CD1c-positive myeloid dendritic cell (primary cell): ENCODE results near the gene C16orf92.

Experiments
- DNase-seq: peaks from one replicate; pipeline ENCODE4 v3.0.0-alpha.2; 2016; ENCODE audit errors: extremely low spot score

C16orf92 gene

GRCh38 chr16:30022887-30023286, at the start of gene C16orf92:
Gene C16orf92, plus strand, starts transcription at chr16:30023198. Its CDS starts 143 bp downstream, at chr16:30023341.
- no peak for DNase-seq

GRCh38 chr16:29973384-29974246, 49.4 kb upstream of the C16orf92 start, which contains the start of gene TAOK2:
Gene TAOK2, plus strand, starts transcription at chr16:29973868. Its CDS starts 3,905 bp downstream, at chr16:29977773.
- DNase-seq = peak; percentile 99

GRCh38 chr16:29974291-29975133, 48.5 kb upstream of the C16orf92 start:
- DNase-seq = peak; percentile 57

GRCh38 chr16:29975134-29975538, 47.9 kb upstream of the C16orf92 start:
- DNase-seq = no peak

DNA sequence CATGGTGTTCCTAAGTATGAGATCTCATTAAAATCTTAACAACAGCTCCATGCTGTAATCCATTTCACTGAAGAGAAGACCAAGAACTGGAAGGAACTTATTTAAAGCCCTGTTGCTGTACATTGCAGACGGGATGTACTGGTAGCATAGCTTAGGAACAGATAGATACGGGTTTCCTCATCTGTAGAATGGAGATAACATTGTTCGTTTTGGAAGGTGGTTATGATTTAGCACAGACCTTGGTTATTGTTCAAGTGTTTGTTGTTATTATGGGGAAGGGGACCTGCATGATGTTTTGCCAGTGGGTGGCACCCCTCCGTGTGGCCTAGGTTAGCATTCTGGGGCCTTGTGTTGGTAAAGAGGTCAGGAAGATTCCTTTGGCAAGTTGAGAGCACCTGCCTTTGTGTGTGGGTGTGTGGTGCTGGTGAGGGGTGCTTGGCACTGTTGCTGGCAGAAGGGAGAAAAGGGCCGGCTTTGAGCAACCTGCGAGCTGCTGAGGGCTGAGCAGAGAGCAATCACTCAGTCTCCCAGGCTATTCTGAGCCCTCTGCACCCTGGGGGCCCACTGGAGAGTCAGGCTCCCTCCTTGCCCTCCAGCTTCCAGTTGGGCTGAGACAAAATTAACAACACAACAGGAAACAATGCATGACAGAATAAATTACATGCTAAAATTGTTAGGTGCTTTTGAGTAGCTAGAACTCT, 47.0 kb upstream of the C16orf92 start:
- no peak for DNase-seq

DNA sequence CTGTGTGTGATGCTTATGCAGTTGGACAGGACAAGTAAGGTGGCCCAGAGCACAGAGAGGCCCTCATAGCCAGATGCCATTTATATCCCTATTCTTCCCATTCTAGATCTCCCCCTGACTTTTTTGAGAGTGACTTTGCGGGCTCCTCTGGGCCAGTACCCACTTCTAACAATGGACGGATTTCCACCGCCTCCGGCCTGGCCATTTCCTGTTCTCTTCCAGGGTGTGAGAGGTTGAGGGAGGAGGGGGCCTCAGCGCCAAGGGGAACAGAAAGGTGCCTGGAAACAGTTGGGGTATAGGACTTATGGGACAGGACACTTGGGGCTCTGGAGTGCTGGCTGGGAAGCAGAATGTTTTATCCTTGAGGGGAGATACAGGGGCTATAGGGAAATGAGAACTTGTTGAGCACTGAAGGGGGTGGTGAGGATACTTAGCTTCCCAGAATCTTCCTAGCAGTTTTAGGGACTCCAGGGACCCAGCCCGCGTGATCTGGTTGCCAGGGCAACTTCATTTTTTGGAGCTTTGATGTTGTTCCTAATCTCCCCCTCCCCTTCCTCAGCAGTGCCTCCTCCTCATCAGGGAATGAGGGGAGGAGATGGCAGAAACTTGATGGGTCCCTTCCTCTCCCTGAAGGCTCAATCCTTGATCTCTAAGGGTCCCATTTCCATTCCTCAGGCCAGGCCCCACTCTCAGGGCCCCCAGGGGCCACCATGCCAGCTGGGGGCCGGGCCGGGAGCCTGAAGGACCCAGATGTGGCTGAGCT, 45.8 kb upstream of the C16orf92 start:
- no peak for DNase-seq

DNA sequence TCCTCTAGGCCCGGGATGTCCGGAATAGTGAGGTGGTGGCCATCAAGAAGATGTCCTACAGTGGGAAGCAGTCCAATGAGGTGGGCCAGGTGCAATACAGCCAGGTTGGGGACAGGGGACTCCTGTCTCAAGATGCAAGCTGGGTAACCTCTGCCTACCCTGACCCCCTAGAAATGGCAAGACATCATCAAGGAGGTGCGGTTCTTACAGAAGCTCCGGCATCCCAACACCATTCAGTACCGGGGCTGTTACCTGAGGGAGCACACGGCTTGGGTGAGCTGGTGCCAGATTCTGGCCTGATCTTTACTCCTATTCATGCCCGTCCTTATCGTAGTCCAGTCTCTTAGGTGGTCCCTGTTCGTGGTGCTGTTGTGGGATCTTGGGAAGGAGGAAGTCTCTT, 44.9 kb upstream of the C16orf92 start:
- DNase-seq = no peak

DNA sequence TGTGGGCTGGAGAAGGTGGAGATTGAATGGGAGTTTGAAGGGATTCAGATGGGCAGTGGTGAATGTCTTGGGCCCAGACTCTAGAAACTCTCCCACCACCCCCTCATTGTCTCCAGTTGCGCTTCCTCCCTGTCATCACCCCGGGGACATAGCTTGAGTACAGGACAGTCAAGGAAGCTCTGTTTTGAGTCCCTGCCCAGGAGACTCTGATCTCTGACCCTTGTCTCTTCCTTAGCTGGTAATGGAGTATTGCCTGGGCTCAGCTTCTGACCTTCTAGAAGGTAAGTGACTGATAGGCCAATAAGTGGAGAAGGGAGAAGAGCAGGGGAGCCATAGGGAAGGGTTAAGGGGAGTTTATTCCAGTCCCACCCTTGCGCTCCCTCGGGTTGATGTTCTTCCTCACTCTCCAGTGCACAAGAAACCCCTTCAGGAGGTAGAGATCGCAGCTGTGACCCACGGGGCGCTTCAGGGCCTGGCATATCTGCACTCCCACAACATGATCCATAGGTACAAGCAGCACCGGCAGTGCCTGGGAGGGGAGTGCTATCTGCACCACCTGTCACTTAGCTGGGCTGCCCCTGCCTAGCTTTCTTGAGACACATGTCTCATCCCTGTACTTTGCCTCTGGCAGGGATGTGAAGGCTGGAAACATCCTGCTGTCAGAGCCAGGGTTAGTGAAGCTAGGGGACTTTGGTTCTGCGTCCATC, 44.3 kb upstream of the C16orf92 start:
- DNase-seq = no peak

DNA sequence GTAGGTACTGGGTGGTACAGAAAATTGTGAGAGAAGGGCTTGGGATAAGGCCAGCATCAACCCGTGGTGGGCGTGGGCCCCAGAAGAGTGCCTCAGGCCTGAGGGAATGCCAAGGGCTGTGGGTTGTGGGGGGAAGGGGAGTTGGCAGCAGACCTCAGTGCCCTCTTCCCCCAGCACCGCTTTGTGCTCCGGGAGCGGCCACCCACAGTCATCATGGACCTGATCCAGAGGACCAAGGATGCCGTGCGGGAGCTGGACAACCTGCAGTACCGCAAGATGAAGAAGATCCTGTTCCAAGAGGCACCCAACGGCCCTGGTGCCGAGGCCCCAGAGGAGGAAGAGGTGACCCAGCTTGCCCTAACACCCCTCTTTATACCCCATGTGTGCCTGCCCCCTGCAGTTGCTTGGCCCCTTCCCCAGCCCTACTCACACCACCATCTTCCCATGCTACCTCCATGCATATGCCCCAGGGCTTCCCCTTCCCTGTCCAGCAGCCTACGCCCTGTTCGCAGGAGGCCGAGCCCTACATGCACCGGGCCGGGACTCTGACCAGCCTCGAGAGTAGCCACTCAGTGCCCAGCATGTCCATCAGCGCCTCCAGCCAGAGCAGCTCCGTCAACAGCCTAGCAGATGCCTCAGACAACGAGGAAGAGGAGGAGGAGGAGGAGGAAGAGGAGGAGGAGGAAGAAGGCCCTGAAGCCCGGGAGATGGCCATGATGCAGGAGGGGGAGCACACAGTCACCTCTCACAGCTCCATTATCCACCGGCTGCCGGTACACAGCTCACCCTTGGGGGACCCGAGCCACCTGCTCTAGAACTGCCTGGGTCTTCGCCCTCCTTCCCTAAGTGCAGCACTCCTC, 40.2 kb upstream of the C16orf92 start:
- no peak for DNase-seq

DNA sequence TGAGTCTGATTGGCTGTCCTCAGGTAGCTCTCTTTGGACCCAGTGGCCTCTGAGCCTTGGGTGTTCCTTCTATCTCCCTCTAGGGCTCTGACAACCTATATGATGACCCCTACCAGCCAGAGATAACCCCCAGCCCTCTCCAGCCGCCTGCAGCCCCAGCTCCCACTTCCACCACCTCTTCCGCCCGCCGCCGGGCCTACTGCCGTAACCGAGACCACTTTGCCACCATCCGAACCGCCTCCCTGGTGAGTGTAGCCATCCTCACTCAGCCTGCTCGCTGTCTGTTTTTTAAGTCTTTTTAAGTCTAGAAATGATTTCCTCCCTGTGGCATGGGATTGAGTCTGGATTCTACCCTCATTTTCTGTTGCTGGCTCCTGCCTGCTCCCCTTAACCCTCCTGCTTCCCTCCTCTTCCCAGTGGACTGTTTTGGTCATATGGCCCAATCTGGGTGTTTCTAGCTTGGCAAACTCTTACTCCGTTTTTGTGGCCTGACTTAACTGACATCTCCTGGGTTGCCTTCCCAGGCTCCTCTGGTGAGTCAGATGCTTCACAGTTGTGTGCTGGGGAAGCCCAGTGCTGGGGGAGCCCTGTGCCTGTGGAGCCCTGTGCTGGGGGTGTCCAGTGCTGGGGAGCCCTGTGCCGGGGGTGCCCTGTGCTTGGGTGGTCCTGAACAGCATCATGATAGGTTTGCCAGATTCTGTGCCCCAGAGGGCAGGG, 39.4 kb upstream of the C16orf92 start:
- DNase-seq = no peak

DNA sequence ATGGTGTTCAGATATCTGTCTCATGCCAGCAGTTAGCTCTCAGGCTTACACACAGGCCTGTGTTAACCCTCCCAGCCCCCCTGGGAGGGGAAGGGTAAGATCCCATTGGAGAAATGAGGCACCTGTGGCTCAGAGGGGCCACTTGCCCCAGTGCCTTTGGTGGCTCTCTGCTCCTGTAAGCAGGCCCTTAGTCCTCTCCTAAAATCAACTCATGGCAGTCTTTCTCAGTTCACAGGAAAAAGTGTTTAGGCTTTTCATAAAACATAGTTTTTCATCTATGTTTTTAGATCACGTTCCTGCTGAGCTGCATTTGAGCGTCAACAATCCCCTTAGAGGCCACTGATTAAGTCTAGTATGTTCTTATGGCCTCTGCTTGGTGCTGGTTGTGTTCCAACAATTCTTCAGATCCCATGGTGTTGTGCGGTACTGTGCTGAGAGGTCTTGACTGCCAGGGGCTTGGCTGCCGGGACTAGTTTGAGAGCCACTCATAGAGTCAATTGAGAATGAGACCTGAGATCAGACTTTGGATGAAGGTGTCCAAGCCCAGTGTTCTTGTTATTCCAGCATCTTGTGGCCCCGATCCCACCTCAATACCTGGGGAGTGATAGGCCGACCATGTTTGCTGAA, 38.7 kb upstream of the C16orf92 start:
- DNase-seq = no peak

DNA sequence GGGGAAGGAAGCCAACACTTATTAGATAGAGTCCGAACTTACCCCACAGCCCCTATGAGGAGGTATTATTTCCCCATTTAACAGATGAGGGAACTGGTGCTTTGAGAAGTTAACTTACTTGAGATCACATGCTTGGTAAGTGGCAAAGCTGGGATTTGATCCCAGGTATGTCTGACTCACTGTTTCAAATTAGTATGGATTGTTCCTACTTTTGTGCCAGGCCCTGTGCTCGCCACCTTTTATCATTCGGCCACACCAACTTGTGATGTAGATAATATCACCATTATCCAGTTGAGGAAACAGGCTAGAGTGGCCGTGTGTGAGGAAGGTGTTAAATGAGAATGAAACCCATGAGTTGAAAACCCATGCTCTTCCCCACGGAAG, 38.2 kb upstream of the C16orf92 start:
- no peak for DNase-seq

DNA sequence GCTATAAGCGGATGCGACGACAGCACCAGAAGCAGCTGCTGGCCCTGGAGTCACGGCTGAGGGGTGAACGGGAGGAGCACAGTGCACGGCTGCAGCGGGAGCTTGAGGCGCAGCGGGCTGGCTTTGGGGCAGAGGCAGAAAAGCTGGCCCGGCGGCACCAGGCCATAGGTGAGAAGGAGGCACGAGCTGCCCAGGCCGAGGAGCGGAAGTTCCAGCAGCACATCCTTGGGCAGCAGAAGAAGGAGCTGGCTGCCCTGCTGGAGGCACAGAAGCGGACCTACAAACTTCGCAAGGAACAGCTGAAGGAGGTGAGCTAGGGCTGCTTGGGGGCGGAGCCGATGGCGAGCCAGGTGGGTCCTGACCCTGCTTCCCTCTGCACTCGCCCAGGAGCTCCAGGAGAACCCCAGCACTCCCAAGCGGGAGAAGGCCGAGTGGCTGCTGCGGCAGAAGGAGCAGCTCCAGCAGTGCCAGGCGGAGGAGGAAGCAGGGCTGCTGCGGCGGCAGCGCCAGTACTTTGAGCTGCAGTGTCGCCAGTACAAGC, 37.7 kb upstream of the C16orf92 start:
- DNase-seq = no peak

GRCh38 chr16:29986231-29986630, 36.8 kb upstream of the C16orf92 start:
- DNase-seq = no peak

- DNase-seq = no peak
Observed at GRCh38 chr16:29986931-29987330, 36.1 kb upstream of the C16orf92 start.

DNA sequence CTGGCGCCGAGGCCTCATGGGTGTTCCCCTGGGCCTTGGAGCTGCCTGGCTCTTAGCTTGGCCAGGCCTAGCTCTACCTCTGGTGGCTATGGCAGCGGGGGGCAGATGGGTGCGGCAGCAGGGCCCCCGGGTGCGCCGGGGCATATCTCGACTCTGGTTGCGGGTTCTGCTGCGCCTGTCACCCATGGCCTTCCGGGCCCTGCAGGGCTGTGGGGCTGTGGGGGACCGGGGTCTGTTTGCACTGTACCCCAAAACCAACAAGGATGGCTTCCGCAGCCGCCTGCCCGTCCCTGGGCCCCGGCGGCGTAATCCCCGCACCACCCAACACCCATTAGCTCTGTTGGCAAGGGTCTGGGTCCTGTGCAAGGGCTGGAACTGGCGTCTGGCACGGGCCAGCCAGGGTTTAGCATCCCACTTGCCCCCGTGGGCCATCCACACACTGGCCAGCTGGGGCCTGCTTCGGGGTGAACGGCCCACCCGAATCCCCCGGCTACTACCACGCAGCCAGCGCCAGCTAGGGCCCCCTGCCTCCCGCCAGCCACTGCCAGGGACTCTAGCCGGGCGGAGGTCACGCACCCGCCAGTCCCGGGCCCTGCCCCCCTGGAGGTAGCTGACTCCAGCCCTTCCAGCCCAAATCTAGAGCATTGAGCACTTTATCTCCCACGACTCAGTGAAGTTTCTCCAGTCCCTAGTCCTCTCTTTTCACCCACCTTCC, 35.5 kb upstream of the C16orf92 start:
- DNase-seq = no peak

- DNase-seq = no peak
Observed at GRCh38 chr16:29988346-29989075, 34.5 kb upstream of the C16orf92 start.
